ENCODE data around the gene ZNF423. TPM values are rescaled to one million over a fixed set of nuclear protein-coding genes. Genes with fewer than 3 reads are reported as not detected.

Gene ZNF423
- total and polyA plus RNA-seq, 4 donors, result 1.1 to 14.8 (median 3.3) TPM

- Histone ChIP-seq H3K27ac (ENCODE audit: low read depth in 1 of 2, low read length in 1 of 2) (no peak overlapping the region), H3K36me3 (ENCODE audit: control insufficient read depth in 4 of 4, insufficient read depth in 4 of 4, low read length in 4 of 4) (no peaks in the 10 kb centered on the region), H3K4me3 (no peak overlapping the region), H3K4me1 (ENCODE audit: control insufficient read depth in 5 of 5, insufficient read depth in 5 of 5, low read length in 5 of 5) (peaks cover 0 to 9% (median 0%) of the 10 kb centered on the region in 5 donors), H3K9ac (ENCODE audit: insufficient read depth in 1 of 2, low read length in 2 of 2) (no peak overlapping the region), H3K27me3 (ENCODE audit: control insufficient read depth in 3 of 3, insufficient read depth in 3 of 3, low read length in 2 of 3) (no peaks in the 10 kb centered on the region), H3K9me3 (ENCODE audit: control insufficient read depth in 4 of 4, insufficient read depth in 3 of 4, low read length in 3 of 4) (no peaks in the 10 kb centered on the region)
- ATAC-seq (ENCODE audit: insufficient read depth, low FRiP score) (no peak), DNase-seq (no peak)
- TF ChIP-seq CTCF (IDR thresholded peaks at IDR 0.05; ENCODE audit: control extremely low read depth, extremely low read depth), result no peak
- WGBS, 2 donors, result 94 to 96% methylated on average over 23 of the region's 23 CpGs
These were observed 87.9 kb downstream of the ZNF423 start for GRCh38 chr16:49767998-49768397.

- Histone ChIP-seq H3K9me3 (ENCODE audit: control insufficient read depth in 4 of 4, insufficient read depth in 3 of 4, low read length in 3 of 4) (no peaks in the 10 kb centered on the region), H3K36me3 (ENCODE audit: control insufficient read depth in 4 of 4, insufficient read depth in 4 of 4, low read length in 4 of 4) (no peaks in the 10 kb centered on the region), H3K27me3 (ENCODE audit: control insufficient read depth in 3 of 3, insufficient read depth in 3 of 3, low read length in 2 of 3) (no peaks in the 10 kb centered on the region), H3K4me1 (ENCODE audit: control insufficient read depth in 5 of 5, insufficient read depth in 5 of 5, low read length in 5 of 5) (peaks cover 0 to 9% (median 0%) of the 10 kb centered on the region in 5 donors), H3K4me3 (no peak overlapping the region), H3K9ac (ENCODE audit: insufficient read depth in 1 of 2, low read length in 2 of 2) (no peak overlapping the region), H3K27ac (ENCODE audit: low read depth in 1 of 2, low read length in 1 of 2) (no peak overlapping the region)
- 92 to 97% methylated on average over 5 of the region's 5 CpGs for WGBS, 2 donors
- TF ChIP-seq CTCF (IDR thresholded peaks at IDR 0.05; ENCODE audit: control extremely low read depth, extremely low read depth), result no peak
- no peak for ATAC-seq (ENCODE audit: insufficient read depth, low FRiP score)
- no peak for DNase-seq
These were observed 88.5 kb downstream of the ZNF423 start for GRCh38 chr16:49767414-49767813.

GRCh38 chr16:49766225-49766624 is 89.7 kb downstream of the ZNF423 start:
- DNase-seq, result no peak
- Histone ChIP-seq H3K27ac (ENCODE audit: low read depth in 1 of 2, low read length in 1 of 2) (no peak overlapping the region), H3K36me3 (ENCODE audit: control insufficient read depth in 4 of 4, insufficient read depth in 4 of 4, low read length in 4 of 4) (no peaks in the 10 kb centered on the region), H3K9me3 (ENCODE audit: control insufficient read depth in 4 of 4, insufficient read depth in 3 of 4, low read length in 3 of 4) (no peaks in the 10 kb centered on the region), H3K4me3 (no peak overlapping the region), H3K4me1 (ENCODE audit: control insufficient read depth in 5 of 5, insufficient read depth in 5 of 5, low read length in 5 of 5) (peaks cover 0 to 9% (median 0%) of the 10 kb centered on the region in 5 donors), H3K9ac (ENCODE audit: insufficient read depth in 1 of 2, low read length in 2 of 2) (no peak overlapping the region), H3K27me3 (ENCODE audit: control insufficient read depth in 3 of 3, insufficient read depth in 3 of 3, low read length in 2 of 3) (no peaks in the 10 kb centered on the region)
- ATAC-seq (ENCODE audit: insufficient read depth, low FRiP score), result no peak
- TF ChIP-seq CTCF (IDR thresholded peaks at IDR 0.05; ENCODE audit: control extremely low read depth, extremely low read depth), result no peak
- 65 to 86% methylated on average over 6 of the region's 6 CpGs for WGBS, 2 donors

GRCh38 chr16:49763826-49764225 is 92.1 kb downstream of the ZNF423 start:
- TF ChIP-seq CTCF (IDR thresholded peaks at IDR 0.05; ENCODE audit: control extremely low read depth, extremely low read depth), result no peak
- Histone ChIP-seq H3K4me3 (no peak overlapping the region), H3K9me3 (ENCODE audit: control insufficient read depth in 4 of 4, insufficient read depth in 3 of 4, low read length in 3 of 4) (no peaks in the 10 kb centered on the region), H3K4me1 (ENCODE audit: control insufficient read depth in 5 of 5, insufficient read depth in 5 of 5, low read length in 5 of 5) (peaks cover 0 to 5% (median 0%) of the 10 kb centered on the region in 5 donors), H3K27ac (ENCODE audit: low read depth in 1 of 2, low read length in 1 of 2) (no peak overlapping the region), H3K36me3 (ENCODE audit: control insufficient read depth in 4 of 4, insufficient read depth in 4 of 4, low read length in 4 of 4) (no peaks in the 10 kb centered on the region), H3K9ac (ENCODE audit: insufficient read depth in 1 of 2, low read length in 2 of 2) (no peak overlapping the region), H3K27me3 (ENCODE audit: control insufficient read depth in 3 of 3, insufficient read depth in 3 of 3, low read length in 2 of 3) (no peaks in the 10 kb centered on the region)
- WGBS, 2 donors, result 78 to 79% methylated on average over 10 of the region's 10 CpGs
- ATAC-seq (ENCODE audit: insufficient read depth, low FRiP score) (no peak), DNase-seq (no peak)

Measured in lung (tissue), 12 donors.